IPS-20b (cell line): Measurements from ENCODE around the gene TMEM123.
A peak's percentile ranks its signal among the peaks of the same experiment; 100 is the strongest.

ENCODE experiments used
- H3K27ac ChIP-seq: one replicate; pipeline ENCODE4 v1.5.1; 2013; ENCODE audit warnings: low read length
- H3K27me3 ChIP-seq: 2 replicates; pipeline ENCODE4 v1.6.1; 2013; ENCODE audit warnings: mild to moderate bottlenecking, low read length, inconsistent platforms; ENCODE audit not compliant: insufficient read depth
- H3K36me3 ChIP-seq: 2 replicates; pipeline ENCODE4 v1.6.1; 2013; ENCODE audit warnings: low read depth, mild to moderate bottlenecking, inconsistent platforms, low read length, moderate library complexity; ENCODE audit not compliant: insufficient read depth
- H3K4me1 ChIP-seq: 2 replicates; pipeline ENCODE4 v1.6.1; 2013; ENCODE audit warnings: mild to moderate bottlenecking, control low read depth, inconsistent platforms, low read length, moderate library complexity; ENCODE audit not compliant: insufficient read depth
- H3K4me3 ChIP-seq: 2 replicates; pipeline ENCODE4 v1.5.1; 2013; ENCODE audit warnings: mild to moderate bottlenecking, low read length, inconsistent platforms
- H3K9ac ChIP-seq: 2 replicates; pipeline ENCODE4 v1.6.1; 2013; ENCODE audit warnings: low read depth, mild to moderate bottlenecking, inconsistent platforms, low read length, moderate library complexity
- H3K9me3 ChIP-seq: 2 replicates; pipeline ENCODE4 v1.6.1; 2013; ENCODE audit warnings: mild to moderate bottlenecking, low read depth, low read length, inconsistent platforms; ENCODE audit not compliant: insufficient read depth

The TMEM123 gene

GRCh38 chr11:102457056-102457677 lies 4.6 kb upstream of the TMEM123 start:
- H3K9ac ChIP-seq: no peak overlapping the region
- no peaks in the 10 kb centered on the region for H3K9me3 ChIP-seq
- H3K4me3 ChIP-seq: no peak overlapping the region

GRCh38 chr11:102456381-102456780 lies 3.8 kb upstream of the TMEM123 start:
- H3K9me3 ChIP-seq: no peaks in the 10 kb centered on the region
- H3K4me3 ChIP-seq: no peak overlapping the region
- no peaks in the 10 kb centered on the region for H3K36me3 ChIP-seq
- no peak overlapping the region for H3K9ac ChIP-seq
- peaks cover 16% of the 10 kb centered on the region for H3K4me1 ChIP-seq
- H3K27ac ChIP-seq: no peak overlapping the region
- H3K27me3 ChIP-seq: peaks cover 25% of the 10 kb centered on the region

More at GRCh38 chr11:102457056-102457677, 4.6 kb upstream of the TMEM123 start:
- H3K27ac ChIP-seq: no peak overlapping the region
- H3K36me3 ChIP-seq: no peaks in the 10 kb centered on the region
- H3K4me1 ChIP-seq: peaks cover 15% of the 10 kb centered on the region
- peaks cover 24% of the 10 kb centered on the region for H3K27me3 ChIP-seq

GRCh38 chr11:102453921-102454320 lies 1.4 kb upstream of the TMEM123 start:
- Histone ChIP-seq H3K4me1 (peaks cover 29% of the 10 kb centered on the region), H3K9me3 (no peaks in the 10 kb centered on the region), H3K27me3 (peaks cover 41% of the 10 kb centered on the region), H3K4me3 (peak overlapping the region; percentile 94), H3K27ac (no peak overlapping the region), H3K36me3 (no peaks in the 10 kb centered on the region), H3K9ac (no peak overlapping the region)

DNA sequence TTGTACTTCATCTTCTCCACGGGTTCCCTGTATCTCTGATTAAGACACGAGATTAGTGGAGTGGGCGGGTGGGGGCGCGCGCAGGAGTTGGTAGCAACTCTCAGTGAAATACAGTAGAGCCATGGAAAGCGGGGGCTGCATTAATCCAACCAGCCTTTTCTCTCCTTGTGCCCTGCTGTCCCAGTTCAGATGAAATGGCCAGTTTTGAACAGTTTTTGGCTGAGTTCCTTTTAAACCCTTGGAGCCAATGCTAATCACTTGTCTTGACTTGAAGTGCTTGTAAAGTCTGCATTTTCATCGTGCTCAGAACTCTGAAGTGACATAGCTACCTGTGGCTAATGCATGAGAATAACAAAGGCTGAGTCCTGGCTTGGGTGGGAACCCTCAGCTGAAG lies 734 bp upstream of the TMEM123 start:
- Histone ChIP-seq H3K4me1 (peaks cover 29% of the 10 kb centered on the region), H3K27ac (no peak overlapping the region), H3K4me3 (peak overlapping the region; percentile 94), H3K36me3 (peaks cover 6% of the 10 kb centered on the region; the same call in 1 of the 2 replicates), H3K27me3 (peaks cover 41% of the 10 kb centered on the region), H3K9ac (peak overlapping the region; percentile 86), H3K9me3 (no peaks in the 10 kb centered on the region)

GRCh38 chr11:102451681-102452460 lies 694 bp downstream of the TMEM123 start:
- Histone ChIP-seq H3K4me1 (peaks cover 29% of the 10 kb centered on the region), H3K27me3 (peaks cover 41% of the 10 kb centered on the region), H3K4me3 (peak overlapping the region; percentile 94), H3K9ac (peak overlapping the region; percentile 86; the same call in 1 of the 2 replicates), H3K27ac (no peak overlapping the region), H3K9me3 (no peaks in the 10 kb centered on the region), H3K36me3 (peaks cover 20% of the 10 kb centered on the region)

- Histone ChIP-seq H3K27ac (no peak overlapping the region), H3K9ac (peak overlapping the region; percentile 86; the same call in 1 of the 2 replicates), H3K9me3 (no peaks in the 10 kb centered on the region), H3K27me3 (peaks cover 41% of the 10 kb centered on the region), H3K36me3 (peaks cover 26% of the 10 kb centered on the region), H3K4me3 (peak overlapping the region; percentile 94), H3K4me1 (peaks cover 29% of the 10 kb centered on the region)
Measured at GRCh38 chr11:102451041-102451680, 1.4 kb downstream of the TMEM123 start.

DNA sequence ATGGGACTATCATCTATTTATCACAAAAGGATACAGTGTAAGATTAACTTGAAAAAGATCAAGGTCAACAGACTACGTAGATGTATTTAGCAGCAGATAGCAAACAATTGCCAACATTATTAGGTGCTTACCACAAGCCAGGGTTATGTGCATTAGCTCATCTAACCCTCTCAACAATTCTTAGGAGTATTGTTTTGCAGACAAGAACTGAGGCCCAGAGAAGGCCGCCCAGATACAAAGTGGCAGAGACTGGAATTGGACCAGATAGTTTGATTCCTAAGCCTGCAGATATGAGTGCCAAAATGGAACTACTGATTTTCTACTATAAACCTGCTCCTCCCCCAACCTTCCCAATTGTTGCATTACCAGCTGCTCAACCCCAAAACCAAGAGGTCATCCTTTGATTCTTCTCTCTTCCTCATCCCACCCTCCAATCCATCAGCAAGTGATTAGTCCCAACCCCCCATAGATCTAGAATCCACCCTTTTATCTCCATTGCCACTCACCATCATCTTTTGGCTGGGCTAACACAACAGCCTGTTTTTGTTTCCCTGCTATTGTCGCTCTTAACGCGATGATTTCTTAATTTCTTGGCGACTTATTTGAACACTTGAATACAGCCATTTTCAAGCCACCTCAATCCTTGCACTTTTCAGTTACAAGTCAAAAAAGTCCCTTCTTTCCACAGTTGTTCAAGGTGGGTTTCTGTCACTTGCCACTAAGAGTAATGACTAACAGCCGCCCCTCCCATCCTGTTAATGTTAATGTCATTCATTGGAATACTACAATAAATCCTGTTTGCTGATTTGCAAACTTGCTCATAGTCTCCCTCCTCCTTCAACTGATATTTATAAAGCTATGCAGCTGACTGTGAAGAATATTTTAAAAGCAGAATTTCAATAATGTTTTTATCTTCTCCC lies 2.7 kb downstream of the TMEM123 start:
- no peaks in the 10 kb centered on the region for H3K9me3 ChIP-seq
- H3K27ac ChIP-seq: no peak overlapping the region
- peaks cover 29% of the 10 kb centered on the region for H3K27me3 ChIP-seq
- no peak overlapping the region for H3K9ac ChIP-seq
- H3K36me3 ChIP-seq: peaks cover 26% of the 10 kb centered on the region
- H3K4me1 ChIP-seq: peaks cover 28% of the 10 kb centered on the region
- H3K4me3 ChIP-seq: peak overlapping the region; percentile 94

DNA sequence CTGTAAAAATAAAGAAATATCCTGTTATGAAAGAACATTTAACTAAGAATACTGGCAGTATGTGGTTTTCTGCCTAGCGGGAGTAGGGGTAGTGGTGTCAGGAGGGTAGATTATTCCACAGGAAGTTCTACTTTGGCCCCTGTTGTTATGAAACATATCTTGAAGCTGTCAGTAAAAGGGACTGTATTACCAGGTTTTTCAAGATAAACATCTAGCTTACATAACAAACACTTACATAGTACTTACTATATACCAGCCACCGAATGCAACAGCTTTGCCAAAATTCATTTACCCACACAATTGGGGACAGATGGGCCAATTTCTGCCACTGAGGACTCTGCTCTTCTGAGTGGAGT lies 3.7 kb downstream of the TMEM123 start:
- Histone ChIP-seq H3K9me3 (no peaks in the 10 kb centered on the region), H3K4me1 (peaks cover 21% of the 10 kb centered on the region), H3K4me3 (no peak overlapping the region), H3K27me3 (peaks cover 22% of the 10 kb centered on the region), H3K36me3 (peaks cover 26% of the 10 kb centered on the region), H3K9ac (no peak overlapping the region), H3K27ac (no peak overlapping the region)

DNA sequence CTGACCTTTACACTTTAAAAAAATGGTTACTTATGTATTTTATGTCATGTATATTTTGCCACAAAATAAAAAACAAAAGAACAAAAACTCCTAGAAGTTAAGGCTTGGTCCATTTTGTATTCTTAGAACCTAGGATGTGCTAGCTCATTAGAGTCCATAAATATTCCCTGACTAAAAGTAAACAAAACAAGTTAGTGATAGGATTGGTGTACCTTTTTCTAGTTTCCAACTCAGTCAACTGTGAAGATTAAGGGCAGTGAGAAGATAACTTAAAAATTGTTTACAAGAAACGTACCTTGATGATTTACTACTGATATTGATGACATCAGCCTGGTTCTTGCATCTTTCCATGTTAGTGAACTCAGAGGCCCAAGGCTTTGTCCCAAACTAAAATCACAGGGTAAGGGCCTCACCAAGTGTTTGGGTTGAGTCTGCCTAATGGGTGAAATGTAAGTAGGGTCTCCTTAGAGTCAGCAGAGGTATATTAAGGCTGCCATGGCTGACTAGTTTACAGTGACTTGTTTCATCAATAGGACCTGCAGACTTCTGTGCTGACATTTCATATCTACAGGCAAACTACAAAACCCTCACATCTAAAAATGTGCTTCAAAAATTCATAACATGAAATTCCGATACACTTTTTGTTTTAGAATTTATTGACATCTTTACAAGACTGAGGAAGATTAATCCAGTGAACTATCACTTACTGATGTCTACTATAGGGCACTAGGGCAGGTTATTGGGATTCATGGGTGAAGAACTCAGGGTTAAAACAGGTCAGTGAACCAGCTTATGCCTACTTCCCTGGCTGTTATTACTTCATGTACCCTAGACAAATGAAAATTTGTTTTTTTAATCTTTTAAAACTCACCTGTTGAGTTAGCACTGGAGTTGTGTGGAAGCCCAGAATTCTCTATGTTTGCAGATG lies 4.4 kb downstream of the TMEM123 start:
- Histone ChIP-seq H3K9ac (no peak overlapping the region), H3K36me3 (peaks cover 26% of the 10 kb centered on the region), H3K4me3 (no peak overlapping the region), H3K9me3 (no peaks in the 10 kb centered on the region), H3K27me3 (peaks cover 17% of the 10 kb centered on the region), H3K27ac (no peak overlapping the region), H3K4me1 (peaks cover 15% of the 10 kb centered on the region)

GRCh38 chr11:102447193-102447592 lies 5.4 kb downstream of the TMEM123 start:
- Histone ChIP-seq H3K9me3 (no peaks in the 10 kb centered on the region), H3K27me3 (peaks cover 17% of the 10 kb centered on the region), H3K9ac (no peak overlapping the region), H3K4me3 (no peak overlapping the region), H3K4me1 (peaks cover 14% of the 10 kb centered on the region), H3K27ac (no peak overlapping the region), H3K36me3 (peaks cover 26% of the 10 kb centered on the region)
